Iris pigment epithelial cell (primary cell): ENCODE results near the gene SRRM5.
A peak's percentile ranks its signal among the peaks of the same experiment; 100 is the strongest.
"Not testable (repeated sequence)": the region's sequence is repeated elsewhere in the genome, so short reads cannot be mapped to it uniquely, and the experiment has no call there.

Experiments used
- DNase-seq: peaks from one replicate; pipeline ENCODE4 v3.0.0-alpha.2; 2011; ENCODE audit warnings: low read depth

The SRRM5 gene

DNA sequence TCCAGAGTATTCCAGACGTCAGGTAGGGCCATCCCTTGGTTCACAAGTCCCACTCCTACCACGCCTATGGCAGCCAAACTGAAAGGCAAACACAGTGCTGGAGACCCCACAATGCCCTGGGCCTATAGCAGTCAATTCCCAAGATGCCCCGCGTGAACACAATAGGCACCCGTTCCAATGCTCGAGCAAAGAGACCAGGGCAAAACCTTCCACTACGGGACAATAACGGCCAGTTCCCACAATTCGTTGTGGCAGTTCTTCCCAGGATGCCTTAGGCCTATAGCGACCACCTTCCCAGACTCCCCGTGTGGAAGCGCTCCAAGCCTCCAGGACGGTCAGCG is 7.0 kb downstream of the SRRM5 start:
- DNase-seq: no peak

GRCh38 chr19:43619262-43620060 is 7.6 kb downstream of the SRRM5 start, which contains the start of gene ZNF428:
Gene ZNF428 (minus strand): TSS chr19:43619629. CDS start chr19:43614304, 5,325 bp downstream.
- DNase-seq: peak; percentile 91

DNA sequence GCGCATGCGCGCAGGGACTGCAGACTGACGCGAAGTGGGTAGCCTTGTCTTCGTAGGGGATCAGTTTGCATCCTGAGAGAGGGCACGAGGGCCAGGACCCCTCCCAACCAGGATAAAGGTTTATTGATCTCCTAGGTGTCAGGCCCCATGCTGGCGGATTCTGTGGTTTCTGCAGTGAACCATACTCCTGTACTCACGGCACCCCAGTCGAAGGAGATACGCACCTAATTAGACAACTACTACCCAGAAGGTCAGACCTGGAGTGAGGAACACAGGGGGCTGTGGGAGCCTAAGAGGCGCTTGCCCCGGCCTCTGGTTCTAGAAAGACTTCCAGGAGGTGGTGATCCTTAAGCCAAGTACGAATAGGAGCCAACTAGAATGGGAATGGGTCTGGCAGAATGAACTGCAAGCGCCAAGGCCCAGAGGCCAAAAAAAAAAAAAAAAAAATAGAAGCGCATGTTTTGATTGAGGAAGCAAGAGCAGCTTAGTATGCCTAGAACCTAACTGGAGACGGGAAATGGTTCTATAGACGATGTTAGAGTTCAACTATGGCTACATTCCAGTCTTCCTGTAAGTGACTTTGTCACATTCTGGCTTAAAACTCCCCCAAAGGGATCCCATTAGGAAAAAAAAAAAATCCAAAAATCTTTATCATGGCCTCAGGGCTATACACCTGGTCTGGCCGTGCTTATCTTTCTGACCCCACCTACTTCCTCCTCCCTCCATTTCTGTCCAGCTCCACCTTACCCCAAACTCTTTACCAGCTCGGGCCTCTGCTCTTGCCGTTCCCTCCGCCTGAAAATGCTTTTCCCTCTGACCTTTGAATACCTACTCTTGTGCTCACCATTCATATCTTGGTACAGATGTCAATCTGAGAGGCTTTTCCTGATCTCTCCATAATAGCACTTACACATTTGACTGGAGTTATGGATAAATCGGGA is 8.4 kb downstream of the SRRM5 start:
- no peak for DNase-seq

GRCh38 chr19:43622070-43622469 is 10.2 kb downstream of the SRRM5 start:
- DNase-seq: no peak

- no peak for DNase-seq
Measured at GRCh38 chr19:43622956-43623355, 11.1 kb downstream of the SRRM5 start.

- DNase-seq: no peak
Measured at GRCh38 chr19:43623889-43624670, 12.2 kb downstream of the SRRM5 start.

DNA sequence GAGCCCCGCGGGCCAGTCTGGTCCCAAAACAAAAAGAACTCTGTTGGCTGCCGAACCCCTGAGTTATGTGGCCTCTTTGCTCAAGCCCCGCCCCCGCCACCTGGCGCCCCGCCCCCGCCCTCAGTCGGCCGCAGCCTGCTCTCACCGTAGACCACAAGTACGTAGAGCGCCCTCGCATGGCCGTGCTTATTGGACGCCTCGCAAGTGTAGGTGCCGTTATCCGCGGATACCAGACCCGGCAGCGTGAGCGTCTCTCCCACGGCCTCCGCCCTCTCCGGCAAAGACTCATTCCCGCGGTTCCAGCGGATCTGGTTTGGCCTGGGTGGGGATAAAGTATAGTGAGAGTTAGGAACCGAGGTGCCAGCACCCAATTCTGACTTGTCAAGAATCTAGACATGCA is 13.0 kb downstream of the SRRM5 start:
- no peak for DNase-seq

GRCh38 chr19:43625918-43626579 is 14.2 kb downstream of the SRRM5 start:
- no peak for DNase-seq

- DNase-seq: no peak
Measured at GRCh38 chr19:43626838-43627237, 14.9 kb downstream of the SRRM5 start.

GRCh38 chr19:43628646-43629326 is 16.9 kb downstream of the SRRM5 start:
- DNase-seq: no peak

DNA sequence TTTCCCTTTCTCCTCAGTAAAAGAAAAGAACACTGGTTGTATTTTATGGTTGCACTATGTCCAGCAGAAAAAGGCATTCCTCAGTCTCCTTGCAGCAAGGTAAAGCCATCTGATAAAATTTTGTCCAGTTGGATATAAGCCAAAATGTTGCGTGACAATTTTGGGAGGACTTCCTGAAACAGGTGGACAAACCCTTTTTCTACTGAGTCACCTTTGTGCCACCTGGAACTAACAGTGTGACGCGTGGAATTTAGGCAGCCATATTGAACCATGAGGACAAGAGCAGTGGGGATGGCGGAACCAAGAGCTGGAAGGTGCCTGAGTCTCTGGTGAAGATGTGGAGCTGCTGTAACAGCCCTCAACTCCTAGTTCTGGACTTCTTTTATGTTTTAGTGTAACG is 19.6 kb downstream of the SRRM5 start:
- no peak for DNase-seq

DNA sequence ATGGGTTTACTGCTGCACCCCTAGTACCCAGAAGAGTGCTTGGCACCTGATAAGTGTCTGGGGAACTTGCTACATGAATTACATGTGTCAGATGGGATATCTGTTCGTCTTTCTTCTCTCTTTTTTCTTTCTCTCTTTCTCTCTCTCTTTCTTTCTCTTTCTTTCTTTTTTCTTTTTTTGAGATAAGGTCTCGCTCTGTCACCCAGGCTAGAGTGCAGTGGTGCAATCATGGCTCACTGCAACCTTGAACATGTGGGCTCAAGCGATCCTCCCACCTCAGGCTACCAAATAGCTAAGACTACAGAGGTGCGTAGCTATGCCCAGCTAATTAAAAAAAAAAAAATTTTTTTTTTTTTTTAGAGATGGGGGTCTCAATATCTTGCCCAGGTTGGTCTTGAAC is 21.6 kb downstream of the SRRM5 start:
- no peak for DNase-seq

DNA sequence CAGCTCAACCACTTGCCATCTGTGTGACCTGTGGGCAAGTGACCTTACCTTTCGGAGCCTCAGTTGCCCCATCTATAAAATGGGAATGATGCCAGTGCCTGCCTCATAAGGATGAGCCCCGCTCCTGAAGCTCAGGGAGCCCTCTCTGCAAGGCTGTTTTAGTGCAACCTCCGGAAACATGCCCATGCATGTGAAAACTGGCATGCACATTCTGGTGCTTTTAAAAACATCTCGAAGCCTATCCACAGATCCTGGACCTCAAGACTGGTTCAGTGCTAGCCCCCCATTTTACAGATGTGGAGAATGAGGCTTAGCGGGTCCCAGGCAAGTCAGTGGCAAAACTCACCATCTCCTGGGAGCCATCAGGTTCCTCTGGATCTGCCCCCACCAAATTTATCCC is 22.2 kb downstream of the SRRM5 start:
- no peak for DNase-seq

- no peak for DNase-seq
Measured at GRCh38 chr19:43634506-43634871, 22.6 kb downstream of the SRRM5 start.

DNA sequence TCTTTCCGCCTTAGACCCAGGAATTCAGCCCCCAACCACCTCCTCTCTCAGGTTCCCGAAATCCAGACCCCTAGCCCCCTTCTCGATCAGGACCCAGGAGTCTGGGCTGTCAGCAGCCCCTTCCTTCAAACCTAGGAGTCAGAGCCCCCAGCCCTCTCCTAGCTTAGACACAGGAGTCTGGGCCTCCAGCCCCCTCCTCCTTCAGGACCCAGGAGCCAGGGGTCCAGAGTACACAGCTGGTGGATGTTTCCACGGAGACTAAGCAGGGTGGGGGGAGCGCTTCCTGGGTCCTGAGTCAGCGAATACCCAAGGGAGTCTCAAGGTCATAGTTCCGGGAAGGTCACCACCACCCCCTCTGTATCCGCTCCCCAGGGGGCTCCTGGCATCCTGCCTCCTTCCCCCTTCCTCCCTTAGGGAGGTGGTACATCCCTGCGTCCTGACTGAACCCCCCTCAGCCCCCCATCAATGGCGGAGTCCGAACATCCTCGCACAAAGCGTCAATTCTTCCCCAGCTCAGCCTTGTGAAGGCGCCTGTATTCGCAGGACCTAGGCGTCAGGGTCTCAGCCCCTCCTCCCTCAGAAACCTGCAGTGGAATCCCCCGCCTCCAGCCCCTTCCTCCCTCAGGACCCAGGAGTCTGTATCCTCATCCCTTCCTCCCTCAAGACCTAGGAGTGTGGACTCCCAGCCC is 23.1 kb downstream of the SRRM5 start:
- DNase-seq: peak; percentile 17

- DNase-seq: not testable (repeated sequence)
Measured at GRCh38 chr19:43635561-43635940, 23.7 kb downstream of the SRRM5 start.

- peak; percentile 20 for DNase-seq
Measured at GRCh38 chr19:43636121-43636683, 24.3 kb downstream of the SRRM5 start.

DNA sequence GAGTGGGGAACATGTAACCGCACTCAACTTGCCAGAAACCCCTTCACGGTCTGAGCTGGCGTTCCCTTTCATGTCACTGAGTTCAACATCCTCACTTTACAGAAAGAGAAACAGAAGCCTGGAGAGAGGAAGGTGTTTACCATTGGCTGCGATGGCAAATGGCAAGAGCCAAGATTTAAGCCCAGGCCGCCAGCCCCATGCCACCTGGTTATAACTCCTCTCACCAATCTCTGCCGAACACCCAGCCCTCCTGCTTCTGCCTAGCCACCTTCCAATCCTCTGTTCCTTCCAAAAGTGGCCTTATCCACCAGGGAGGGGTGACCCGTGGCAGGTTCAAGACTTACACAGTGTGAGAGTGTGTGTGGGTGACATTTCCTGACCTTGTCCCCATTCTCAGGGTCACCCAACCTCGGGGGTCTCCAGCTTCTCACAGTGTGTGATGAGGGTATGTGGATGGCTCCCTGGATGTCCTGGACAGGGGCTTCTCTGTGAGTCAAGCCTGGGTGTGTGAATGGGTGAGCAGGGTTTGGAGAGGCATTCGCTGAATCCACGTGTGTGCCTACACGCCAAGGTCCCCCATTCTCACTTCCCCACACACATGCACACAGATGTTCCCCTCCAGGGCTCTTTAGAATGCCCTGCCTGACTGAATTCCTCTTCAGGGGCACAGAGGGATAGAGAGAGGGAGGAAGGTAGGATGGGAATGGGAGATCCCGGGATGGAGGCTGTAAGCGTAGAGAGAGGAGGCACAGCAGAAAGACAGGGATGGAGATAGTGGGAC is 26.5 kb downstream of the SRRM5 start:
- no peak for DNase-seq

DNA sequence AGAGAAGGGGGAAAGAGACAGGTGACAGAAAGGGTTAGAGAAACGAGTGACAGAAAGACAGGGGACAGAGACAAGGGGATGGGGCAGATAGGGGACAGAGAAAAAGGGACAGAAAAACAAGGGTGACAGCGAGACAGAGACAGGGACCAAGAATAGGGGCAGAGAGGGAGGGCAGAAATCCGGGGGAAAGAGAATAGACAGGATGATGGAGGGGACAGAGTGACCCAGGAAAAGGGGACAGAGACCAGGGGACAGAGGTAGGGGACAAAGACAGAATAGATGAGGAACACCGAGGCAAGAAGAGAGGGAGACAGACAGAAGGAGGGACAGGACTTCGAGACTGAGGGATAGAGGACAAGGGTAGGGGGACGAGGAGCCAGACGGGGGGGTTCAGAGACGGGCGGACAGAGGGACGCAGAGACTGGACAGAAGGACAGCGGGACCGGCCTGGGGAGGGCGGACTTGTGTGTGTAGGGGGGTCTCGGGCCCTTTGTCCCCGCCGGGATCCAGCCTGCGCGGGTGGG is 27.2 kb downstream of the SRRM5 start:
- no peak for DNase-seq
